ENCODE data around the gene MSX1. TPM values are rescaled to one million over a fixed set of nuclear protein-coding genes. Genes with fewer than 3 reads are reported as not detected.

MSX1 gene
- total RNA-seq, 1 experiment from 2014 or later, result 210 TPM

DNA sequence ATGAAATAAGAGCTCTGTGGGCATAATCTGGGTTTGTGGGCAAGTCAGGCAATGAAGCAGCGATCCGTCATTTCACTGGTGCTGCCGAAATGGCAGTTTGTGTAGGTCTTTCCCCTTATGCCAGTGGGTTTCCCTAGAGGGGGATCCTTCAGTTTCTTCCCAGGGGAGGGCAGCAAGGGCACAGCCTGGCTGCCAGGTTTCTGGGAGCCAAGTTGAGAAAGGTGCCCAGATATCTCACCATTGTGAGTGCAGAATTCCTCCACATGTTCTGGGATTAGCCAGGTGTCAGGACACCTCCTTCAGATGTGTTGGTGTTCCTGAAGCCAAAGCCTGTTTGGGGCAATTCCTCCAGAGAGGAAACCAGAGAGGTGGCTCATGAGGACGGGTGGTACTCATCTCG, 28.0 kb downstream of the MSX1 start:
- no peak for DNase-seq (ENCODE audit: low spot score)
- in situ Hi-C loops (cut with HindIII; ENCODE audit: low sequenced_read_pairs), result no loop called here

DNA sequence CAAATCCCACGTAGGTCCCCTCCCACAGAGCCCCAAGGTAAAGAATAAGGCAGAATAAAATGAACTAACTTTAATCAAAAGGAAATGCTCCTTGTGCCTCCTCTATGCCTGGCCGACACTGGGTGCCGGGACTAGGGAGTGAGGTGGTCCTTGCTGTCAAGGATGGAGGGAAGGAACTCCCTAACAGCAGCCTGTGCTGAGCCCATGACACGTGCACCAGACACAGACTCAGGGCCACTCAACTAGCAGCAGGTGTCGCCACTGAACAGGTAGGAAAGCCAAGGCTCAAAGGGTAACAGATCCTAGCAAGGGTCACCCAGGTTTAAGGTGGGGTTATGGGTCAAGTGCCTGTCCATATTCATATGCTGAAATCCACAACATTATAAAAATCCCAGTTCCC, 29.2 kb downstream of the MSX1 start:
- DNase-seq (ENCODE audit: low spot score), result no peak
- in situ Hi-C loops (cut with HindIII; ENCODE audit: low sequenced_read_pairs), result no loop called here

DNA sequence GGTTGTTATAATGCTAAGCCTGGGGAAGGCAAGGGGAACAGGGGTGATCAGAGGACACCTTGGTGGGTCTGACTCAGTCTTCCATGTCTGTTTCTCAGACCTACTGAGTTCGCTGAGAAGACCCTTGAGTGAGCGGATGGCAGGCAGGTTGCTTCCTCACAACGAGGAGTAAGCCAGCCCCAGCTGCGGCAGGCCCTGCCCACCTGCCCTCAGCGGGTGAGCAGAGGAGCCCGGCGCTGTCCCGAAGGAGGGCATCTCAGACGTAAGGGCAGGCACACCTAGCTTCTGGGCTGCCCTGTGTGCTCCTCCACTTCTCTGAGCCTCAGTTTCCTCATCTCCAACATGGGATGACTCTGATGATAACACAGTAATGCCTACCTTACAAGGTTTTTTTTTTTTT, 30.3 kb downstream of the MSX1 start:
- in situ Hi-C loops (cut with HindIII; ENCODE audit: low sequenced_read_pairs), result no loop called here
- no peak for DNase-seq (ENCODE audit: low spot score)

GRCh38 chr4:4890574-4891255, 31.2 kb downstream of the MSX1 start:
- no peak for DNase-seq (ENCODE audit: low spot score)
- in situ Hi-C loops (cut with HindIII; ENCODE audit: low sequenced_read_pairs), result no loop called here

GRCh38 chr4:4893721-4894120, 34.3 kb downstream of the MSX1 start:
- no peak for DNase-seq (ENCODE audit: low spot score)
- in situ Hi-C loops (cut with HindIII; ENCODE audit: low sequenced_read_pairs), result no loop called here

DNA sequence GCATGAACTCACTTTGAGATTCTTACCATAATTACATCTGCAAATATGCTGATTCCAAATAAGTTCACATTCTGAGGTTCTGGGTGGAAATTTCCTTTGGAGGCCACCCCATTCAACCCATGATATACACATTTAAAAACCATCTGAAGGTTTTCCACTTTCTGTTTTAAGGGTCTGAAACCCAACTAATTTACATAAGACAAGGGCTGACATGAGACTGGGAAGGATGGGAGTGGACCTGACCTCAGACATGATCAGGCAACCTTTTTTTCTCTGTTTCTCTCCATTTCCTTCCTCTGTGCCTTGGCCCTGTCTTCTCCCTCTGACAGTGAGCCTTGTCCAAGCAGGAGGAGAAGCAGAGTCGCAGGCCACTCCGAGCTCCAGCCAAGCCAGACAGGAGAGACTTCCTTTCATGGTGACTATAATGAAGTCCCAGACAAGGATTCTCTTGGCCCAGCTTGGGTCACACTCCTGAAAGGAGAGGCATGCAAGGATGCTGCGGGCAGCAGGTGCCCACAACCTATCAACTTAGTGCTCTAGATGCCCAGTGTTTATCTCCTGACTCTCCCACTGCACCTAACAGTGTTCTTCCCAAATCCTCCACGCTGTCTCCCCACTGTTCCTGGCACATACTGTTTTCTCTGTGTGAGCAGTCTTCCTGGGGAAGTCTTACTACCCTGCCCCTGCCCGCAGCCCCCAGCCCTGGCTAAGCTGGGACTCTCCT, 39.9 kb downstream of the MSX1 start:
- in situ Hi-C loops (cut with HindIII; ENCODE audit: low sequenced_read_pairs), result no loop called here
- DNase-seq (ENCODE audit: low spot score), result no peak

- in situ Hi-C loops (cut with HindIII; ENCODE audit: low sequenced_read_pairs), result no loop called here
- DNase-seq (ENCODE audit: low spot score), result no peak
These were observed 42.4 kb downstream of the MSX1 start for GRCh38 chr4:4901877-4902276.

DNA sequence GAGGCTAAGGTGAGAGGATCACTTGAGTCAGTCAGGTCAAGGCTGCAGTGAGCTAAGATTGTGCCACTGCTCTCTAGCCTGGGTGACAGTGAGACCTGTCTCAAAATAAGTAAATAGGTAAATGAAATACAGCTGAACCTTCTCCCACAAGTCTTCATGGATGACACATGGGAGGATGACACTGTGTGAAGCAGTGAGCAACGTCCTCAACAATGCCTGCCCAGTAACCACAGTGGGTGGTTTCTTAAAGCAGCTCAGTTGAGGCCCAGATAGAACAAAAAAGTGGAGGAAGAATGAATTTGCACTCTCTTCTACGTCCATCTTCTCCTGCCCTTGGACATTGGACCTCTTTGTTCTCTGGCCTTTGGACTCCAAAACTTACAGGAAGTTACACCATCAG, 52.7 kb downstream of the MSX1 start:
- in situ Hi-C loops (cut with HindIII; ENCODE audit: low sequenced_read_pairs), result no loop called here

GRCh38 chr4:4913147-4913561, 53.7 kb downstream of the MSX1 start:
- DNase-seq (ENCODE audit: low spot score), result no peak
- in situ Hi-C loops (cut with HindIII; ENCODE audit: low sequenced_read_pairs), result no loop called here

More for the DNA sequence above, 52.7 kb downstream of the MSX1 start:
- DNase-seq (ENCODE audit: low spot score), result no peak

Other genes starting within 250 kb of the MSX1 start
- not detected in 2 replicates for gene CYTL1, start 159.8 kb downstream of the MSX1 start, total RNA-seq (2014; rRNA removed; shearing (Covaris generic))
- gene STK32B, start 191.8 kb downstream of the MSX1 start, total RNA-seq (2014; rRNA removed; shearing (Covaris generic)), result 0.06 and 1.9 TPM in 2 replicates